Ishikawa (cell line): ENCODE measurements around the gene HEATR1.

Experiments used
- EGR1 ChIP-seq: IDR thresholded peaks from 2 replicates; pipeline ENCODE4 v1.6.1; 2012
- EP300 ChIP-seq: IDR thresholded peaks from 2 replicates; pipeline ENCODE4 v1.6.1; 2012; ENCODE audit warnings: borderline replicate concordance
- MAX ChIP-seq: IDR thresholded peaks from 2 replicates; pipeline ENCODE4 v1.6.1; 2012
- NFIC ChIP-seq: IDR thresholded peaks from 2 replicates; pipeline ENCODE4 v1.6.1; 2012
- RAD21 ChIP-seq: IDR thresholded peaks from 2 replicates; pipeline ENCODE4 v1.6.1; 2012; ENCODE audit warnings: low read depth
- REST ChIP-seq: IDR thresholded peaks from 2 replicates; pipeline ENCODE4 v1.6.1; 2012; ENCODE audit warnings: low read depth, mild to moderate bottlenecking
- TAF1 ChIP-seq: IDR thresholded peaks from 2 replicates; pipeline ENCODE4 v1.6.1; 2012; ENCODE audit warnings: low read depth, mild to moderate bottlenecking

- TF ChIP-seq MAX (no peak), REST (no peak), RAD21 (no peak), NFIC (no peak), EP300 (no peak), TAF1 (no peak), EGR1 (no peak)
Observed at GRCh38 chr1:236507022-236507700, 97.2 kb downstream of the HEATR1 start.
